ENCODE measurements around the gene PRICKLE3.

- TF ChIP-seq POLR2AphosphoS5 (IDR thresholded peaks at IDR 0.05; ENCODE audit: borderline replicate concordance, low read depth, low read length) (no peak), EZH2 (IDR thresholded peaks at IDR 0.05) (no peak), FOXP2 (optimal IDR thresholded peaks at IDR 0.05; ENCODE audit: control extremely low read depth, extremely low read length, insufficient read depth) (no peak)
Observed at GRCh38 chrX:49197543-49198087, 11.4 kb upstream of the PRICKLE3 start.

All from SK-N-MC (cell line).